ENCODE results near the gene STARD5. TPM values are rescaled to one million over a fixed set of nuclear protein-coding genes. Genes with fewer than 3 reads are reported as not detected.
"Not testable (repeated sequence)": the region's sequence is repeated elsewhere in the genome, so short reads cannot be mapped to it uniquely, and the experiment has no call there.

Gene STARD5
- total RNA-seq, 1 experiment from 2014 or later = 3.4 TPM

DNA sequence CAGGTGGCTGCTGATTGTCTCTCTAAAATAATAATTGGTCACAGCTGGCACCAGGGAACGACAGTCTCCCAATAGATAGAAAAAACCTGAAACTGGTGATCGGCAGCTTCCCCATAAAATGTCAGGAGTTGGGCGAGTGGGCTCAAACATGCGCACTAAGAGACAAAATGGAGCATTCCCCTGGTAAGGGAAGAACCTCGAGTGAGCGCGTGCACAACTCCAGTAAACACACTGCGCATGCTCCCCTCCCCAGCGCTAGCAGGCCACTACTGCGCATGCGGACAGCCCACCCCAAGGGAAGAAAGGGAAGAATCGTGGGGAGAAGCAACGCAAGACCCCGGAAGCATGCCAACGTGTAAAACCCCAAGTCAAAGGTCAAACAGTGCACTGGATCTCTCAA lies 7.7 kb upstream of the STARD5 start:
- TF ChIP-seq, protein P1, sequence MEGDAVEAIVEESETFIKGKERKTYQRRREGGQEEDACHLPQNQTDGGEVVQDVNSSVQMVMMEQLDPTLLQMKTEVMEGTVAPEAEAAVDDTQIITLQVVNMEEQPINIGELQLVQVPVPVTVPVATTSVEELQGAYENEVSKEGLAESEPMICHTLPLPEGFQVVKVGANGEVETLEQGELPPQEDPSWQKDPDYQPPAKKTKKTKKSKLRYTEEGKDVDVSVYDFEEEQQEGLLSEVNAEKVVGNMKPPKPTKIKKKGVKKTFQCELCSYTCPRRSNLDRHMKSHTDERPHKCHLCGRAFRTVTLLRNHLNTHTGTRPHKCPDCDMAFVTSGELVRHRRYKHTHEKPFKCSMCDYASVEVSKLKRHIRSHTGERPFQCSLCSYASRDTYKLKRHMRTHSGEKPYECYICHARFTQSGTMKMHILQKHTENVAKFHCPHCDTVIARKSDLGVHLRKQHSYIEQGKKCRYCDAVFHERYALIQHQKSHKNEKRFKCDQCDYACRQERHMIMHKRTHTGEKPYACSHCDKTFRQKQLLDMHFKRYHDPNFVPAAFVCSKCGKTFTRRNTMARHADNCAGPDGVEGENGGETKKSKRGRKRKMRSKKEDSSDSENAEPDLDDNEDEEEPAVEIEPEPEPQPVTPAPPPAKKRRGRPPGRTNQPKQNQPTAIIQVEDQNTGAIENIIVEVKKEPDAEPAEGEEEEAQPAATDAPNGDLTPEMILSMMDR (IDR thresholded peaks at IDR 0.05; ENCODE audit: unreplicated experiment) = no peak
- H3K9me3 Mint-ChIP-seq (ENCODE audit: unreplicated experiment) = no peaks in the 10 kb centered on the region
- H3K4me1 Mint-ChIP-seq (ENCODE audit: insufficient read depth, unreplicated experiment) = peaks cover 6% of the 10 kb centered on the region
- POLR2A ChIA-PET = interaction anchor here (0.7 kb wide), 1 partner anchor 589 kb away, joined by 3 read pairs; no protein-coding TSS in a partner anchor
- H3K36me3 Mint-ChIP-seq (ENCODE audit: insufficient read depth, unreplicated experiment) = no peaks in the 10 kb centered on the region
- no peak for DNase-seq (ENCODE audit: unreplicated experiment)
- no peaks in the 10 kb centered on the region for H3K27me3 Mint-ChIP-seq (ENCODE audit: insufficient read depth, unreplicated experiment)
- no peak overlapping the region for H3K27ac Mint-ChIP-seq (ENCODE audit: low read depth, unreplicated experiment)
- no TSS peak for BruUV-seq (replicated peaks)
- H3K4me3 Mint-ChIP-seq (ENCODE audit: unreplicated experiment) = no peak overlapping the region
- CTCF ChIA-PET = interaction anchor here (1.1 kb wide), 1 partner anchor 56 kb away, joined by 7 read pairs; no protein-coding TSS in a partner anchor
- intact Hi-C loops (cut with micrococcal nuclease) = no loop called here

DNA sequence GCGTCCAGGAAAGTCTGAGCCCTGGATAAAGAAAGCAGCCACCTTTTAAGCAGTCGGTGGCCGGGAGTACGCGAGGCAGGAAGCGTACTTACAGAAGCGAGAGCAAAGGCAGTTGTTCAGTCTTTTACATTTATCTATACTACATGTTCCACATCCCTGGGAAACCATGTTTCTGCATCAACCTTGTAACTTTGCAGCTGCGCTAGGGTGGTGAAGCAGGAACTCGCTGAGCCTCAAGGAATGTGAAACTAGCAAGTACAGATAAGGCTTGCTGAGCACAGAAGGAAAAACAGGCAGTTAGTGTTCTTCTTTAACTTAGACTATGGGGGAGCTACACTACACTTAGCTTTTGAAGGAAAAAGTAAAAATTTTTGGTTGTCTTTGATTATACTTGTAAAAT lies 7.2 kb upstream of the STARD5 start:
- H3K9me3 Mint-ChIP-seq (ENCODE audit: unreplicated experiment); H3K4me3 Mint-ChIP-seq (ENCODE audit: unreplicated experiment); H3K27ac Mint-ChIP-seq (ENCODE audit: low read depth, unreplicated experiment); POLR2A ChIA-PET; intact Hi-C loops (cut with micrococcal nuclease); BruUV-seq (replicated peaks); H3K27me3 Mint-ChIP-seq (ENCODE audit: insufficient read depth, unreplicated experiment); H3K4me1 Mint-ChIP-seq (ENCODE audit: insufficient read depth, unreplicated experiment); H3K36me3 Mint-ChIP-seq (ENCODE audit: insufficient read depth, unreplicated experiment); DNase-seq (ENCODE audit: unreplicated experiment): not testable (repeated sequence)
- CTCF ChIA-PET = interaction anchor here (0.9 to 1.1 kb wide), 2 partner anchors 56 kb away, joined by 3 to 7 read pairs; no protein-coding TSS in a partner anchor

DNA sequence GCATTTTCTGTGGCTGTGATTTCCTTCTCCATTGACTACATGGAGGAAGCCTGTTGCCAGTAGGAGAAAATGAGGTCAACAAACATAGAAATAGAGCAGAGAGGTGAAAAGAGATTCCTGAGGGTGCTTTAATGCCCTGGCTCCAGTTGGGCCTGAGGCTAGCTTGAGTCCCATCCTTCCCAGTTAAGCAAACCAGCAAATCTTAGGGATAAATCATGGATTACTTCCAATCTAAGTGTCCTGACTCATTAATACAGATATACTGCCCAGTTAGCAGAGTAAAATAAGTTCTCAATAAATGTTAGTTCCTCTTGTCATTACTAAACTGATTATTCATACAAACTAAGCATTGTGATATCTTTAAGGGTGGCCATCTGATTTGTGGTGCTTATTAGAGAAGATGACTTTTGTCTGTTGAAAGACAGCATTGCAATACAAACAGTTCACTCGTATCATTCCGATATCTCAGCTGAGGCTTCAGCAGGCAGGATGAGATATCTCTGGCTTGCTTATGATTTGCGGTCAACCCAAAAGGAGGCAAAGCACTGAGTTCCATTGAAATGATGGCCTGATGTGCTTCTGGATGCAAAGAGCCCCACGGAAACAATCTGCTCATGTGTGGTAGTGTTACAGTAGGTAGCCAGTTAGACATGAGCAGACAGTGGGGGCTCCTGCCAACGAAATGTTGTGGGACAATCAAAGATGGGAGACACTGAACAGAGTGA lies 6.6 kb upstream of the STARD5 start:
- TF ChIP-seq, protein P1 (IDR thresholded peaks at IDR 0.05; ENCODE audit: unreplicated experiment) = no peak
- no peak overlapping the region for H3K4me3 Mint-ChIP-seq (ENCODE audit: unreplicated experiment)
- intact Hi-C loops (cut with micrococcal nuclease) = no loop called here
- CTCF ChIA-PET = interaction anchor here (0.9 kb wide), 1 partner anchor 56 kb away, joined by 3 read pairs; no protein-coding TSS in a partner anchor
- DNase-seq (ENCODE audit: unreplicated experiment) = no peak
- no peaks in the 10 kb centered on the region for H3K36me3 Mint-ChIP-seq (ENCODE audit: insufficient read depth, unreplicated experiment)
- no peak overlapping the region for H3K27ac Mint-ChIP-seq (ENCODE audit: low read depth, unreplicated experiment)
- no peaks in the 10 kb centered on the region for H3K9me3 Mint-ChIP-seq (ENCODE audit: unreplicated experiment)
- no TSS peak for BruUV-seq (replicated peaks)
- H3K27me3 Mint-ChIP-seq (ENCODE audit: insufficient read depth, unreplicated experiment) = no peaks in the 10 kb centered on the region
- POLR2A ChIA-PET = no interaction called here
- peaks cover 6% of the 10 kb centered on the region for H3K4me1 Mint-ChIP-seq (ENCODE audit: insufficient read depth, unreplicated experiment)

DNA sequence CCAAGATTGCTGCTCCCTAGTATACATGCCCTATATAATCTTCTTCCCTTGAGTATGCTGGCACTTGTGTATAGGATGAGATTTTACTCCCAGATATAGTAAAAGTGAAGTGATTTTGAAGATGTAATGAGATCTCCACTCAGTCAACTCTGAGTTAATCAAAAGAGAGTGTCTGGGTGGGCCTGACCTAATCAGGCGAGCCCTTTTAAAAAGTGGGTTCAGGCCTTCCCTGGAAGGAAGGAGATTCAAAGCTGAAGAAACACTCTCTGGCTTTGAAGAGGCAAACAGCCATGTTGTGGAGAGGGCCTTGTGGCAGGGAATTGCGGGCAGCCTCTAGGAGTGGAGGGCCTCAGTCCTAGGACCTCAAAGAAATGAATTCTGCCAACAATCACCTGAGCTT lies 5.5 kb upstream of the STARD5 start:
- no peak for DNase-seq (ENCODE audit: unreplicated experiment)
- Mint-ChIP-seq H3K27ac (ENCODE audit: low read depth, unreplicated experiment) (no peak overlapping the region), H3K27me3 (ENCODE audit: insufficient read depth, unreplicated experiment) (no peaks in the 10 kb centered on the region), H3K36me3 (ENCODE audit: insufficient read depth, unreplicated experiment) (no peaks in the 10 kb centered on the region), H3K9me3 (ENCODE audit: unreplicated experiment) (no peaks in the 10 kb centered on the region), H3K4me3 (ENCODE audit: unreplicated experiment) (no peak overlapping the region), H3K4me1 (ENCODE audit: insufficient read depth, unreplicated experiment) (peaks cover 9% of the 10 kb centered on the region)
- CTCF ChIA-PET = no interaction called here
- intact Hi-C loops (cut with micrococcal nuclease) = no loop called here
- POLR2A ChIA-PET = no interaction called here
- BruUV-seq (replicated peaks) = no TSS peak
- TF ChIP-seq, protein P1 (IDR thresholded peaks at IDR 0.05; ENCODE audit: unreplicated experiment) = no peak
